ENCODE results near the gene PSMB5.

PSMB5 gene

GRCh38 chr14:23043754-23044153 lies 9.1 kb upstream of the PSMB5 start:
- no peak for DNase-seq (ENCODE audit: low spot score)

DNA sequence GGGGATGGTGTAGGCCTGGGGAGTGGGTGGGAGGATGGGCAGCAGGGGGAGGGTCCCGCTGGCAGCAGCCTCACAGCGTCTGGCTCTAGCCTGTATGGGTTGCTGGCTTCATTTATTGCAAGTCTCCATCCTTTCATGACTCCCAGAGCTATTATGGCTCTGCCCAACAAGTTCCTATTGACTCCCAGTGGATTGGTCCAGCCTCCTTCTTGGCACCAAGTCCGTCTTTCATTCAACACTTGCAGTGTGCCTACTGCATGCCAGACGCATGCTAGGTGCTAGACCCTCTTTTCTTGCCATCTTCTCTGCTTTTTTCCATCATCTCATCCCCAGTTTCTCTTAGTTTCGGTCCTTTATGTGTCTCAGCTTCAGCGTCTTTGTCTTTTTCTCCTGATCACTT lies 8.4 kb upstream of the PSMB5 start:
- DNase-seq (ENCODE audit: low spot score): no peak

DNA sequence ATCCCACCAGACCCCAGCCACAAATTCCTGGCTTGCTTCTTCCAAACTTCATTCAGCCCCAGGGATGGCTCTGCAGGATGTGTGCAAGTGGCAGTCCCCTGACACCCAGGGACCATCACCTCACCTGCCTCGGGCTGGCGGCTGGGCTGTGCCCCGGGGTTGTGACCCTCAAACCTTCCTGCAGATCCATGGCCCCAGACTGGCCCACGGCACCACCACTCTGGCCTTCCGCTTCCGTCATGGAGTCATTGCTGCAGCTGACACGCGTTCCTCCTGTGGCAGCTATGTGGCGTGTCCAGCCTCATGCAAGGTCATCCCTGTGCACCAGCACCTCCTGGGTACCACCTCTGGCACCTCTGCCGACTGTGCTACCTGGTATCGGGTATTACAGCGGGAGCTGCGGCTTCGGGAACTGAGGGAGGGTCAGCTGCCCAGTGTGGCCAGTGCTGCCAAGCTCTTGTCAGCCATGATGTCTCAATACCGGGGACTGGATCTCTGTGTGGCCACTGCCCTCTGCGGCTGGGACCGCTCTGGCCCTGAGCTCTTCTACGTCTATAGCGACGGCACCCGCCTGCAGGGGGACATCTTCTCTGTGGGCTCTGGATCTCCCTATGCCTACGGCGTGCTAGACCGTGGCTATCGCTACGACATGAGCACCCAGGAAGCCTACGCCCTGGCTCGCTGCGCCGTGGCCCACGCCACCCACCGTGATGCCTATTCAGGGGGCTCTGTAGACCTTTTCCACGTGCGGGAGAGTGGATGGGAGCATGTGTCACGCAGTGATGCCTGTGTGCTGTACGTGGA lies 7.7 kb upstream of the PSMB5 start, which contains the start of gene PSMB11:
TSS of gene PSMB11 (plus strand) at position 51 of the 804 bp plus-strand sequence. CDS start at position 65, 14 bp downstream.
- DNase-seq (ENCODE audit: low spot score): no peak

DNA sequence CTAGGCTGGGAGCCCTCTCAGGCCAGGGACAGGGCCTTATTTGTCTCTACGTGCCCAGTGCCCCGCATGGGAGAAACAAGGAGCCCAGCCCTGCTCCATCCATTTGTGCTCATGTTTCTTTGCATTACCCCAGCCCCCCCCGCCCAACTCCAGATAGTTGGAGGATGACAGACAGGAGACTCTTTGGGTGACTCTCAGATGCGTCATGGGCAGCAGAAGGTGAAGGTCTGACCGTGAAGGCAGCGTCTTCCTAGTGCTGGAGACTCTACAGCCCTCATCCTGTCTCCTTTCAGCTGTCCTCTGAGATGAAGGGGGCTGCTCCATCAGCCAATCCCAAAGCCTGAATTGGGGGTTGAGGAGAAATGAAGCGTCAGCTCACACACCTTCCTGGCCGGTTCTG lies 7.0 kb upstream of the PSMB5 start:
- no peak for DNase-seq (ENCODE audit: low spot score)

DNA sequence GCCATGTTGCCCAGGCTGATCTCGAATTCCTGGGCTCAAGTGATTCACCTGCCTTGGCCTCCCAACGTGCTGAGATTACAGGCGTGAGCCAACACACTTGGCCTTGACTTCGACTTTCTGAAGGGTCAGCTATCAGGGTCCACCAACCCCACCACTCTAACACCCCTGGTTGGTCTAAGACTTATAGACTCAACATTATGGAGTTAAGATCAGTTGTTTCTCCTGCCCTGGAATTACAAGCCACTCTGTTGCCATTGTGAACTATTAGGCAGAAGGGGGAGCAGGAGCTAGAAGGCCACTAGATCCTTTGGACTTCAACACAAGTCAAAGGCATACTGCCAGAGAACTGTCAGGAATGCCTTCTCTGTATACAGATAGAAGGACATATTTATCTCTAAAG lies 5.4 kb upstream of the PSMB5 start:
- DNase-seq (ENCODE audit: low spot score): no peak

DNA sequence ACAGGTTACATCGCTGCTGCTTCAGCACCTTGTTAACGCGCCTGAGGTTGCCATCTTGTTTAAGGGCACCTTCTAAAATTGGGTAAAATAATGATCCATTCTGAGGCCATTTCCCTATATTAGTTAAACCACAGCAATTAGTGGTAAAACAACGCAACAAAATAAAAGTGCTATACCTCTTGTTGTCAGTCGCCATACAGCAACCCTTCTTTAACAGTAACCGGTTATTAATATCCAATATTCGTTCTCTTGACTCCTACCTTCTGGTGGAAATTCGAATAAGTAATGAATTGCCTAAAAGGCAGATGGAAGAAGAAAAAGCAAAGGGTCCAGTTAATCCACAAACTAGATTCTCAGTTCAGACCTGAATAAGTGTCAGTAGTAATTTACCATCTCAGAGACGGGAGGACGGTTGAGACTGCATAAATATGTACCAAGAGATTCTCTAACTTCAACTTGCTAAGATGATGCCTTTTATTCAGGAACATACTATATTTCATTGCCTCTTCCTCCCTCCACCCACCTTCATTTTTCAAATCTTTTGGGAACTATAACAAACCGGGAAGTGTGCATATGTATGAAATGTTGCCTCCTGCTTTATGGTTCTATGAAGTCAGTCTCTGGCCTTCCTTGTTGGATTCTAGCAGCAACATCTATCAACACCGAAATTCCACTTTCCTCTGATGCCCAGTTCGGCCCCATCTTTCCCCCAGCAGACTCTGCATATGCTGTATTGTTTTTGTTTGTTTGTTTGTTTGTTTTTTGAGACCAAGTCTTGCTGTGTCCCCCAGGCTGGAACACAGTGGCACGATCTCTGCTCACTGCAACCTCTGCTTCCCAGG lies 824 bp upstream of the PSMB5 start:
- no peak for DNase-seq (ENCODE audit: low spot score)

DNA sequence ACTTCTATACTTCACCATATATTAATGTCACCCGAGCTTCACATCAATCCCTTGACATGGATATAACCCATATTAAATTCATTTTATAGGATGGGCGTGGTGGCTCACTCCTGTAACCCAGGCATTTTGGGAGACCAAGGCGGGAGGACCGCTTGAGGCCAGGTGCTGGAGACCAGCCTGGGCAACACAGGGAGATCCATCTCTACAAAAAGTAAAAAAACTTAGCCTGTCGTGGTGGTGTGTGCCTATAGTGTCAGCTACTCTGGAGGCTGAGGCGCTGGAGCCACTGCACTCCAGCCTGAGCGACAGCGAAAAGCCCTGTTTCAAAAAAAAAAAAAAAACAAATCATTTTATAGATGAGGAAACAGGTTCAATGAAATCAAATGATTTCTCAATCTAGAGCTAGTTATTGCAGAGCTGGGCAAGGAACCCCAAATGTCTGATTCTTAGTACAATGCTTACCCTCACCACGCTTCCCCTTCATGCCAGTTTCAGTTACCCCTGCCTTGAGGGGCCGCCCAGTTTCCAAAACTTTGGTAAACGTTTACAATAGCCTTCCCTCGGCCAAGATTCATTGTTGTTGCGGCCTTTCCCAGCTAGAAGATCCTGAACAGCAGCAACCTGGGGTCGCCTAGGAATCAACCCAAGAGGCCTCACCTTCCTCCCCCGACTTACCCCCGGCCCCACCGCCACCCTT lies 751 bp downstream of the PSMB5 start:
- no peak for DNase-seq (ENCODE audit: low spot score)

GRCh38 chr14:23033251-23033727 lies 1.4 kb downstream of the PSMB5 start:
- DNase-seq (ENCODE audit: low spot score): no peak

GRCh38 chr14:23030936-23031335 lies 3.8 kb downstream of the PSMB5 start:
- no peak for DNase-seq (ENCODE audit: low spot score)

- peak; percentile 36 for DNase-seq (ENCODE audit: low spot score)
These were observed 5.9 kb downstream of the PSMB5 start for GRCh38 chr14:23028799-23029198.

DNA sequence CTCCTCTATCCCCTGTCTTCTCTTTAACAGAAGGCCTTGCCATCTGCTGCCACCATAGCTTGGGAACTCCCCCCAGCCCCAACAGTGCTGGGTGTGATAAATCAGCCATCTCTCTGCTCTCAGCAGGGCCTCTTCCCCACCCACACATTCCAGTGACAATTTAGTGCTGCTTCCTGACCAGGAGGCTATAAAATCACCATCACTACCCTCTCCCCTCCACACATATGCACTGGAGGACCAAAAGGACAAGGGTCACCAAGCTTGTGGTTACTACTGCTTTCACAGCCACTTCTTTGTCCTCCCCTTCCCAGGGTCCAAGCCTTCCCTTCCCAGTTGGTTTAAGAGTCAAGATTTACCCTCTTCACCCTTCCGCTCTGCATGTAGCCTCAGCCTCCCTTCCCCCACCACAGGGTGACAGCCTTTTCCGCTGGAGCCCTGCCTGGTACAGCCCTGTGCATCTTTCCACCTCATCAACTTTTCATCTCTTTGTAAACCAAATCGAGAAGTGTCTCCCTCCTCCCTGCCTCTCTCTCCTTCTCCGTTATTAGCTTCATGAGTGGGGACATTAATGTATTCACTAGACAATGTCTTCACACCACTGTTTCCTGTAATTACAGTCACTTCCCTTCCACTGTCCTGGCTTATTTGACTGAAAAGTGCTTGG lies 9.4 kb downstream of the PSMB5 start:
- DNase-seq (ENCODE audit: low spot score): no peak

DNA sequence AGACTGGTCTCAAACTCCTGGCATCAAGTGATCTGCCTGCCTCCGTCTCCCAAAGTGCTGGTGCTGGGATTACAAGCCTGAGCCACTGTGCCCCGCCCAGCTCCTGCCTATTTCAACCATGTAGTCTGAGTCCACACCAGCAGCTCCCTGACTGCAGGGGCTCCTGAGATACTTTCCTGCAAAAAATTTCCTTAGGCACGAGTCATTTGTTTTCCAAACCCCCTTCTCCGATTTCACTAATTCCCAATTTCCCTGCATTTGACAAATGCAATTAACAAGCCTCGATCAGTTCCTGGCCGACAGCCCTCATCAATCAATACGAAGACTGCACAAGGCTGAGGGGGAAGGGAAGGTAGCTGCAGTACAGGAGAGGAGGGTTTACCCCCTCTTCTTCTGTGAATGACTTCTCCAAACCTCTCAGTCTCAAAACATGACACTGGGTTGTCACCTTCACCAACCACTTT lies 10.1 kb downstream of the PSMB5 start:
- DNase-seq (ENCODE audit: low spot score): no peak

GRCh38 chr14:23023795-23024152 lies 10.9 kb downstream of the PSMB5 start:
- DNase-seq (ENCODE audit: low spot score): no peak

DNA sequence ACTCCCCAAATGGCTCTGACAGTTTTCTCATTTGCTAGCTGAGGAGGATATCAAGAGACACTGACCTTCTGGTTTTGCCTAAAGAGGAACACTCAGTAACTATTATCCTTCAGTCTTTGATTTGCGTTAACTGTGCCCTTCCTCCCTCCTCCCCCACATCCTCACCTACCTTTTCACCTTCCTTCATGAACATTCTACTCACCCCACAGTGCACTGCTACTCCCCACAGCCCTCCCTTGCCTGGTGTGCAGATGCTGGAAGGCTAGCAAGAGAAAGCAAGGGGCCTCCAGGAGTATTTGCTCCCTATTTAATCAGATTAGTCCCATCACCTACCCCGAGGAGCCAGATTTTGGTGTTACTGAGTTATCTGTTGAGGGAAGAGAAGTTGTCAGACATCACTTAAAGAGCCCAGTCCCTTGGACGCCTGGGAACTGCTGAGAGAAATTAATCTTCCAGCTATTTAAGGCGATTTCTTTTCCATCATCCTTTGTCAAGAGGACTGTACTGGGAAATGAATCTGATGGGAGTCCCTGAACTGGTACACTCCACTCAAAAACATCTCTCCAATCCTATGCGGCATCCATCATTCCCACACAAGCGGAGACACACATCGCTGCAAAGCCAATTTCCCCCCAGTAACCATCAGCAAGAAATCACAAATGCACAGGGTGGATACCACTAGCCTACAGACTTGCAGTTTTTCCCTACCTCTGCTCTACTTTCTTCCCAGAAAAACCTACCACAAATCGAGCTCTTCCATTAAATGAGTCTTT lies 11.5 kb downstream of the PSMB5 start:
- no peak for DNase-seq (ENCODE audit: low spot score)

- no peak for DNase-seq (ENCODE audit: low spot score)
These were observed 12.7 kb downstream of the PSMB5 start for GRCh38 chr14:23021889-23022442.

DNA sequence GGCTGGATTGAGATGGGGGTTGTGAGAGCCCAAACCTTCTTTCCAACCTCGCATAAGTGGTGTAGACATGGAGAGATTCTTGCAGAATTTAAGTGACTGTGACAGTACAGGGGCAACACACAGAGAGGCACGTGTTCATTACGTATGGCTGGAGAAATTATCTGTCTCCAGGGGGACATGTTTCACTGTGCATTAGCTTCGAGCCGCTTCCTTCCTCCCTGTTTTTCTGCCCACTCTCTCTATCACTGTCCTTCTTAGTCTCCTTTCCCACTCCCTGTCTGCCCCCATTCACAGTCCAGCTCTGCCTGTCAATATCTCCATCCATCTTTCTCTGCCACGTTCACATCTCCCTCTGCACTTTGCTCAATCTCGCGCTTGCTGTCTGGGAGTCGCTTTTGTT lies 13.3 kb downstream of the PSMB5 start:
- DNase-seq (ENCODE audit: low spot score): no peak

- DNase-seq (ENCODE audit: low spot score): no peak
These were observed 14.3 kb downstream of the PSMB5 start for GRCh38 chr14:23020143-23021128.

DNA sequence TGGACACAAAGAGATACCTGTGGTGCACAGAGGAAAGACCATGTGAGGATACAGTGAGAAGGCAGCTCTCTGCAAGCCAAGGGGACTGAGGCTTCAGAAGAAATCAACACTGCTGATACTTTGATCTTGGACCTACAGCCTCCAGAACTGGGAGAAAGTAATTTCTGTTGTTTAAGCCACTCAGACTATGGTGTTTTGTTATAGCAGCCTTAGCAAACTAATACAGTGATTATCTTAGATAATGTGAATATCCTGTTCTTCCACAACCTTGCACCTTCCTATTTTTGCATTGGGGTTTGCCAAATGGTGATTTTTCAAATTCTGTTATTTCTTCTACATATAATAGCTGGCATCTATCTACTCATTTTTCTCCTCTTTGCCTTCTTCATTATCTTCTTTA lies 16.6 kb downstream of the PSMB5 start:
- no peak for DNase-seq (ENCODE audit: low spot score)

GRCh38 chr14:23017091-23017490 lies 17.6 kb downstream of the PSMB5 start:
- no peak for DNase-seq (ENCODE audit: low spot score)

- DNase-seq (ENCODE audit: low spot score): no peak
These were observed 19.1 kb downstream of the PSMB5 start for GRCh38 chr14:23015618-23016017.

All from CD4-positive, alpha-beta T cell treated with Interleukin-2 at 100 ng/mL for 4 hours (primary cell).